HEK293 (cell line): ENCODE measurements around the gene RLN3.

ENCODE experiments used
- ZFP69B ChIP-seq: fragments of 450-650 bp; formaldehyde crosslinking; IDR thresholded peaks from 2 replicates; pipeline ENCODE4 v1.5.1; 2016; ENCODE audit warnings: missing biosample characterization, missing genetic modification characterization
- ZNF121 ChIP-seq: fragments of 450-650 bp; formaldehyde crosslinking; IDR thresholded peaks from 2 replicates; pipeline ENCODE4 v1.5.1; 2016; ENCODE audit warnings: missing biosample characterization, missing genetic modification characterization
- ZNF266 ChIP-seq: fragments of 450-650 bp; formaldehyde crosslinking; IDR thresholded peaks from 2 replicates; pipeline ENCODE4 v1.5.1; 2016; ENCODE audit warnings: missing biosample characterization, missing genetic modification characterization, low read depth
- ZNF335 ChIP-seq: fragments of 450-650 bp; formaldehyde crosslinking; conservative IDR thresholded peaks from 2 replicates; pipeline ENCODE4 v1.5.1; 2016; ENCODE audit warnings: missing biosample characterization, missing genetic modification characterization
- ZNF529 ChIP-seq: fragments of 450-650 bp; formaldehyde crosslinking; IDR thresholded peaks from 2 replicates; pipeline ENCODE4 v1.5.1; 2017; ENCODE audit warnings: missing genetic modification characterization, missing biosample characterization; ENCODE audit not compliant: insufficient replicate concordance
- ZNF776 ChIP-seq: fragments of 450-650 bp; formaldehyde crosslinking; IDR thresholded peaks from 2 replicates; pipeline ENCODE4 v1.5.0; 2017; ENCODE audit warnings: missing biosample characterization, missing genetic modification characterization, borderline replicate concordance
- ZNF792 ChIP-seq: fragments of 450-650 bp; formaldehyde crosslinking; IDR thresholded peaks from 2 replicates; pipeline ENCODE4 v1.5.1; 2016; ENCODE audit warnings: missing biosample characterization, missing genetic modification characterization
- ZNF843 ChIP-seq: fragments of 450-650 bp; formaldehyde crosslinking; IDR thresholded peaks from 2 replicates; pipeline ENCODE4 v1.5.1; 2016; ENCODE audit warnings: missing biosample characterization, missing genetic modification characterization
- TF ChIP-seq, protein P1 (sequence below): fragments of 450-650 bp; formaldehyde crosslinking; IDR thresholded peaks from 2 replicates; pipeline ENCODE4 v1.5.1; 2017; ENCODE audit warnings: missing biosample characterization, mild to moderate bottlenecking, missing genetic modification characterization, moderate library complexity
- TF ChIP-seq, protein P2 (sequence below): fragments of 450-650 bp; formaldehyde crosslinking; IDR thresholded peaks from 2 replicates; pipeline ENCODE4 v1.5.1; 2016; ENCODE audit warnings: missing biosample characterization, missing genetic modification characterization
- TF ChIP-seq, protein P3 (sequence below): fragments of 450-650 bp; formaldehyde crosslinking; IDR thresholded peaks from 2 replicates; pipeline ENCODE4 v1.5.1; 2016; ENCODE audit warnings: missing biosample characterization, missing genetic modification characterization, low read depth
- TF ChIP-seq, protein P4 (sequence below): IDR thresholded peaks from 2 replicates; pipeline ENCODE4 v1.6.1; 2011; ENCODE audit warnings: mild to moderate bottlenecking, low read depth, low read length, borderline replicate concordance
- TF ChIP-seq, protein P5 (sequence below): fragments of 450-650 bp; formaldehyde crosslinking; IDR thresholded peaks from 2 replicates; pipeline ENCODE4 v1.5.1; 2016; ENCODE audit warnings: missing biosample characterization, missing genetic modification characterization

DNA sequence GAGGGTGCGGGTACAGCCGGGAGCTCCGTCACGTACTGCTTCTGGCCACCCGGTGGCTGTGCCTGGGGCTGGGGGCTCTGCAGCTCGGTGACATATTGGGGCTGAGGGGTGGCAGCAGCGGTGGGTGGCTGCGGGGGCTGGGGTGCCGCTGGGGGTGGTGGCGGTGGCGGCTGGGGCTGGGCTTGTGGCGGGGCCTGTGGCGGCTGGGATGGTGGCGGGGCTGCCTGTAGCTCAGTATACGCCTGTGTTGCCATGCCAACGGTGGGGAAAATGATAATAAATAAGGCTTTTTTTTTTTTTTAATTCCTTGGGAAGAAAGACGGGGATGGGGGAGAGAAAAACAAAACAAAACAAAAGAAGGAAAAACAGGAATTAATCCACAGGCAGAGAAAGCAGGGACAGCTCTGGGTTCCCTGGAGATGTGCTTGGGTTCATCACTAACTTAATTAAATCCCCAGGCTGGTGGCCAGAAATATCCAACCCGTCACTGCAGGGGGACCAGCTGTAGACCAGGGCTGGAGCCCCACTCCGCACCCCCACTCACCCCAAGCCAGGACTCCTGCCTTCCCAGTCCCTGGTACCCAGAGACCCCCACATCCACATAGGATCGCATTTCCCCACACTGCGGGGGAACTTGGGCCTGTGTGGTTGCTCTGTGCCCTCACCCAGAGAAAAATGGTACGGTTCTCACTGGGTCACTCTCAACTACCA, 34.2 kb upstream of the RLN3 start:
- TF ChIP-seq ZNF792 (no peak), ZNF776 (no peak), ZNF121 (tag by site-specific recombination) (no peak), ZNF843 (tag by site-specific recombination) (no peak), ZNF529 (tag by site-specific recombination) (no peak), ZNF335 (tag by site-specific recombination) (no peak), ZNF266 (tag by site-specific recombination) (no peak), ZFP69B (tag by site-specific recombination) (no peak)
- TF ChIP-seq, protein P1, sequence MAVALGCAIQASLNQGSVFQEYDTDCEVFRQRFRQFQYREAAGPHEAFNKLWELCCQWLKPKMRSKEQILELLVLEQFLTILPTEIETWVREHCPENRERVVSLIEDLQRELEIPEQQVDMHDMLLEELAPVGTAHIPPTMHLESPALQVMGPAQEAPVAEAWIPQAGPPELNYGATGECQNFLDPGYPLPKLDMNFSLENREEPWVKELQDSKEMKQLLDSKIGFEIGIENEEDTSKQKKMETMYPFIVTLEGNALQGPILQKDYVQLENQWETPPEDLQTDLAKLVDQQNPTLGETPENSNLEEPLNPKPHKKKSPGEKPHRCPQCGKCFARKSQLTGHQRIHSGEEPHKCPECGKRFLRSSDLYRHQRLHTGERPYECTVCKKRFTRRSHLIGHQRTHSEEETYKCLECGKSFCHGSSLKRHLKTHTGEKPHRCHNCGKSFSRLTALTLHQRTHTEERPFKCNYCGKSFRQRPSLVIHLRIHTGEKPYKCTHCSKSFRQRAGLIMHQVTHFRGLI (tag by site-specific recombination) = no peak
- TF ChIP-seq, protein P2, sequence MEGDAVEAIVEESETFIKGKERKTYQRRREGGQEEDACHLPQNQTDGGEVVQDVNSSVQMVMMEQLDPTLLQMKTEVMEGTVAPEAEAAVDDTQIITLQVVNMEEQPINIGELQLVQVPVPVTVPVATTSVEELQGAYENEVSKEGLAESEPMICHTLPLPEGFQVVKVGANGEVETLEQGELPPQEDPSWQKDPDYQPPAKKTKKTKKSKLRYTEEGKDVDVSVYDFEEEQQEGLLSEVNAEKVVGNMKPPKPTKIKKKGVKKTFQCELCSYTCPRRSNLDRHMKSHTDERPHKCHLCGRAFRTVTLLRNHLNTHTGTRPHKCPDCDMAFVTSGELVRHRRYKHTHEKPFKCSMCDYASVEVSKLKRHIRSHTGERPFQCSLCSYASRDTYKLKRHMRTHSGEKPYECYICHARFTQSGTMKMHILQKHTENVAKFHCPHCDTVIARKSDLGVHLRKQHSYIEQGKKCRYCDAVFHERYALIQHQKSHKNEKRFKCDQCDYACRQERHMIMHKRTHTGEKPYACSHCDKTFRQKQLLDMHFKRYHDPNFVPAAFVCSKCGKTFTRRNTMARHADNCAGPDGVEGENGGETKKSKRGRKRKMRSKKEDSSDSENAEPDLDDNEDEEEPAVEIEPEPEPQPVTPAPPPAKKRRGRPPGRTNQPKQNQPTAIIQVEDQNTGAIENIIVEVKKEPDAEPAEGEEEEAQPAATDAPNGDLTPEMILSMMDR = no peak
- TF ChIP-seq, protein P3, sequence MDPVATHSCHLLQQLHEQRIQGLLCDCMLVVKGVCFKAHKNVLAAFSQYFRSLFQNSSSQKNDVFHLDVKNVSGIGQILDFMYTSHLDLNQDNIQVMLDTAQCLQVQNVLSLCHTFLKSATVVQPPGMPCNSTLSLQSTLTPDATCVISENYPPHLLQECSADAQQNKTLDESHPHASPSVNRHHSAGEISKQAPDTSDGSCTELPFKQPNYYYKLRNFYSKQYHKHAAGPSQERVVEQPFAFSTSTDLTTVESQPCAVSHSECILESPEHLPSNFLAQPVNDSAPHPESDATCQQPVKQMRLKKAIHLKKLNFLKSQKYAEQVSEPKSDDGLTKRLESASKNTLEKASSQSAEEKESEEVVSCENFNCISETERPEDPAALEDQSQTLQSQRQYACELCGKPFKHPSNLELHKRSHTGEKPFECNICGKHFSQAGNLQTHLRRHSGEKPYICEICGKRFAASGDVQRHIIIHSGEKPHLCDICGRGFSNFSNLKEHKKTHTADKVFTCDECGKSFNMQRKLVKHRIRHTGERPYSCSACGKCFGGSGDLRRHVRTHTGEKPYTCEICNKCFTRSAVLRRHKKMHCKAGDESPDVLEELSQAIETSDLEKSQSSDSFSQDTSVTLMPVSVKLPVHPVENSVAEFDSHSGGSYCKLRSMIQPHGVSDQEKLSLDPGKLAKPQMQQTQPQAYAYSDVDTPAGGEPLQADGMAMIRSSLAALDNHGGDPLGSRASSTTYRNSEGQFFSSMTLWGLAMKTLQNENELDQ (tag by site-specific recombination) = no peak
- TF ChIP-seq, protein P4, sequence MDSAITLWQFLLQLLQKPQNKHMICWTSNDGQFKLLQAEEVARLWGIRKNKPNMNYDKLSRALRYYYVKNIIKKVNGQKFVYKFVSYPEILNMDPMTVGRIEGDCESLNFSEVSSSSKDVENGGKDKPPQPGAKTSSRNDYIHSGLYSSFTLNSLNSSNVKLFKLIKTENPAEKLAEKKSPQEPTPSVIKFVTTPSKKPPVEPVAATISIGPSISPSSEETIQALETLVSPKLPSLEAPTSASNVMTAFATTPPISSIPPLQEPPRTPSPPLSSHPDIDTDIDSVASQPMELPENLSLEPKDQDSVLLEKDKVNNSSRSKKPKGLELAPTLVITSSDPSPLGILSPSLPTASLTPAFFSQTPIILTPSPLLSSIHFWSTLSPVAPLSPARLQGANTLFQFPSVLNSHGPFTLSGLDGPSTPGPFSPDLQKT = no peak
- TF ChIP-seq, protein P5, sequence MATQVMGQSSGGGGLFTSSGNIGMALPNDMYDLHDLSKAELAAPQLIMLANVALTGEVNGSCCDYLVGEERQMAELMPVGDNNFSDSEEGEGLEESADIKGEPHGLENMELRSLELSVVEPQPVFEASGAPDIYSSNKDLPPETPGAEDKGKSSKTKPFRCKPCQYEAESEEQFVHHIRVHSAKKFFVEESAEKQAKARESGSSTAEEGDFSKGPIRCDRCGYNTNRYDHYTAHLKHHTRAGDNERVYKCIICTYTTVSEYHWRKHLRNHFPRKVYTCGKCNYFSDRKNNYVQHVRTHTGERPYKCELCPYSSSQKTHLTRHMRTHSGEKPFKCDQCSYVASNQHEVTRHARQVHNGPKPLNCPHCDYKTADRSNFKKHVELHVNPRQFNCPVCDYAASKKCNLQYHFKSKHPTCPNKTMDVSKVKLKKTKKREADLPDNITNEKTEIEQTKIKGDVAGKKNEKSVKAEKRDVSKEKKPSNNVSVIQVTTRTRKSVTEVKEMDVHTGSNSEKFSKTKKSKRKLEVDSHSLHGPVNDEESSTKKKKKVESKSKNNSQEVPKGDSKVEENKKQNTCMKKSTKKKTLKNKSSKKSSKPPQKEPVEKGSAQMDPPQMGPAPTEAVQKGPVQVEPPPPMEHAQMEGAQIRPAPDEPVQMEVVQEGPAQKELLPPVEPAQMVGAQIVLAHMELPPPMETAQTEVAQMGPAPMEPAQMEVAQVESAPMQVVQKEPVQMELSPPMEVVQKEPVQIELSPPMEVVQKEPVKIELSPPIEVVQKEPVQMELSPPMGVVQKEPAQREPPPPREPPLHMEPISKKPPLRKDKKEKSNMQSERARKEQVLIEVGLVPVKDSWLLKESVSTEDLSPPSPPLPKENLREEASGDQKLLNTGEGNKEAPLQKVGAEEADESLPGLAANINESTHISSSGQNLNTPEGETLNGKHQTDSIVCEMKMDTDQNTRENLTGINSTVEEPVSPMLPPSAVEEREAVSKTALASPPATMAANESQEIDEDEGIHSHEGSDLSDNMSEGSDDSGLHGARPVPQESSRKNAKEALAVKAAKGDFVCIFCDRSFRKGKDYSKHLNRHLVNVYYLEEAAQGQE (tag by site-specific recombination) = no peak
